Right lobe of liver (tissue), 6 donors: ENCODE measurements around the gene RMDN3. TPM values are rescaled to one million over a fixed set of nuclear protein-coding genes. Genes with fewer than 3 reads are reported as not detected.

Source experiments
- ATAC-seq, 4 donors: fragments of 200-7000 bp; cut with Tn5 transposase; one replicate each; pipeline ENCODE4 v1.9.1; 2020; ENCODE audit warnings: mild to moderate bottlenecking in 4 of 4, moderate library complexity in 4 of 4
- DNase-seq, 3 donors: peaks; one replicate each; pipeline ENCODE4 v3.0.0-alpha.2; 2020
- H3K27ac ChIP-seq, 3 donors: fragments of 200-600 bp; one replicate each; pipeline ENCODE4 v1.8.0; 2022
- H3K27me3 ChIP-seq, 2 donors: fragments of 200-600 bp; one replicate each; pipeline ENCODE4 v1.8.0; 2022
- H3K36me3 ChIP-seq, 4 donors: fragments of 200-600 bp; sonication (generic) in 1 of 4; one replicate each; pipeline versions ENCODE4 v1.5.1 to v1.8.0; 2017 to 2022; ENCODE audit warnings: control low read depth in 1 of 4
- H3K4me1 ChIP-seq, 4 donors: fragments of 200-600 bp; sonication (generic) in 1 of 4; one replicate each; pipeline versions ENCODE4 v1.5.1 to v1.8.0; 2017 to 2022; ENCODE audit warnings: control low read depth in 1 of 4
- H3K4me3 ChIP-seq, 3 donors: fragments of 200-600 bp; one replicate each; pipeline ENCODE4 v1.8.0; 2022
- H3K9me3 ChIP-seq, 4 donors: fragments of 200-600 bp; sonication (generic) in 1 of 4; one replicate each; pipeline versions ENCODE4 v1.5.1 to v1.8.0; 2017 to 2022; ENCODE audit warnings: control low read depth in 1 of 4
- CTCF ChIP-seq, 4 donors: fragments of 200-600 bp in 3 of 4; fragments of 450-650 bp in 1 of 4; IDR thresholded peaks; one replicate each; pipeline versions ENCODE4 v1.5.1 to v1.8.0; 2016 to 2022; ENCODE audit warnings: antibody characterized with exemption in 4 of 4, mild to moderate bottlenecking in 2 of 4
- POLR2A ChIP-seq: fragments of 450-650 bp; IDR thresholded peaks from one replicate; pipeline ENCODE4 v1.6.1; 2017; ENCODE audit warnings: antibody characterized with exemption, mild to moderate bottlenecking
- WGBS: methylation state at CpG from one replicate; pipeline ENCODE4 v1.1.6; 2018; ENCODE audit warnings: low coverage, low lambda C conversion rate; ENCODE audit not compliant: insufficient coverage; ENCODE audit errors: missing lambda C conversion rate; 5-methylcytosine and 5-hydroxymethylcytosine counted together
- intact Hi-C, 2 donors: fragments of 100-400 bp; cut with DNase I; formaldehyde crosslinking; loops; one replicate each; pipeline versions ENCODE4 v1.11.2 to v1.14.1; 2022
- total RNA-seq, 6 experiments: library from RNA; depleted of rRNA in 2 of 6; stranded (reverse); fragments of >200 nt in 2 of 6; fragmentation: NEBNext Ultra II Directional in 3 of 6; extraction: Animal tissue kit (Norgen Biotek cat#: 25700) in 3 of 6; gene quantifications; one replicate each; pipeline versions ENCODE4 v1.1.0 to v1.2.4, GENCODE V29; 2016 to 2023
- donor health status: DM: no; HTN: yes; CAD: no.
- donor health status: DM: no; HTN: no; CAD: no.
- donor health status: DM: no; HTN: no; CAD: no.
- donor health status: DM: no; HTN: yes; CAD: no.
- donor health status: DM: no; HTN: yes; CAD: no.

RMDN3 gene
- total RNA-seq, 6 experiments from 2014 or later = 25.3 to 38.5 (median 29.5) TPM

- ATAC-seq (no peak), DNase-seq (no peak)
- WGBS = 93% methylated on average over 4 of the region's 4 CpGs
- H3K27ac ChIP-seq = no peak overlapping the region
- H3K36me3 ChIP-seq = no peaks in the 10 kb centered on the region
- no peak overlapping the region for H3K4me3 ChIP-seq
- no peaks in the 10 kb centered on the region for H3K27me3 ChIP-seq
- TF ChIP-seq POLR2A = no peak
- TF ChIP-seq CTCF (IDR thresholded peaks at IDR 0.05) = no peak
- H3K9me3 ChIP-seq = no peaks in the 10 kb centered on the region
- no peaks in the 10 kb centered on the region for H3K4me1 ChIP-seq
- intact Hi-C loops = no loop called here
These were observed 32.7 kb downstream of the RMDN3 start for GRCh38 chr15:40722354-40722753.

GRCh38 chr15:40721701-40722100 lies 33.4 kb downstream of the RMDN3 start:
- intact Hi-C loops = no loop called here

GRCh38 chr15:40716165-40716564 lies 38.9 kb downstream of the RMDN3 start:
- TF ChIP-seq CTCF (IDR thresholded peaks at IDR 0.05) = no peak
- TF ChIP-seq POLR2A = no peak
- H3K4me3 ChIP-seq = no peak overlapping the region
- intact Hi-C loops = no loop called here
- H3K36me3 ChIP-seq = no peaks in the 10 kb centered on the region
- H3K27me3 ChIP-seq = no peaks in the 10 kb centered on the region
- ATAC-seq = no peak
- H3K27ac ChIP-seq = no peak overlapping the region
- no peaks in the 10 kb centered on the region for H3K9me3 ChIP-seq
- DNase-seq = no peak
- no peaks in the 10 kb centered on the region for H3K4me1 ChIP-seq
- WGBS = 87% methylated on average over 5 of the region's 6 CpGs

More at GRCh38 chr15:40721701-40722100, 33.4 kb downstream of the RMDN3 start:
- no peaks in the 10 kb centered on the region for H3K9me3 ChIP-seq
- no peaks in the 10 kb centered on the region for H3K4me1 ChIP-seq
- whole genome bisulfite sequencing = 46% methylated on average over 1 of the region's 1 CpG
- H3K27ac ChIP-seq = no peak overlapping the region
- H3K4me3 ChIP-seq = no peak overlapping the region
- H3K27me3 ChIP-seq = no peaks in the 10 kb centered on the region
- no peak for DNase-seq
- peak in 2 of 4 donors; percentile 18 to 42 for ATAC-seq
- no peak for TF ChIP-seq POLR2A
- TF ChIP-seq CTCF (IDR thresholded peaks at IDR 0.05) = no peak
- H3K36me3 ChIP-seq = no peaks in the 10 kb centered on the region

- ATAC-seq (no peak), DNase-seq (no peak)
- 46% methylated on average over 2 of the region's 2 CpGs for WGBS
- no peak overlapping the region for H3K27ac ChIP-seq
- H3K9me3 ChIP-seq = no peaks in the 10 kb centered on the region
- H3K4me1 ChIP-seq = no peaks in the 10 kb centered on the region
- TF ChIP-seq CTCF (IDR thresholded peaks at IDR 0.05) = no peak
- no peak for TF ChIP-seq POLR2A
- H3K4me3 ChIP-seq = no peak overlapping the region
- intact Hi-C loops = no loop called here
- H3K36me3 ChIP-seq = no peaks in the 10 kb centered on the region
- no peaks in the 10 kb centered on the region for H3K27me3 ChIP-seq
These were observed 40.9 kb downstream of the RMDN3 start for GRCh38 chr15:40714144-40714543.

- intact Hi-C loops = no loop called here
- Histone ChIP-seq H3K36me3 (no peaks in the 10 kb centered on the region), H3K4me3 (no peak overlapping the region), H3K27me3 (no peaks in the 10 kb centered on the region), H3K27ac (no peak overlapping the region), H3K9me3 (no peaks in the 10 kb centered on the region), H3K4me1 (no peaks in the 10 kb centered on the region)
- ATAC-seq (no peak), DNase-seq (no peak)
- no peak for TF ChIP-seq POLR2A
- TF ChIP-seq CTCF (IDR thresholded peaks at IDR 0.05) = no peak
- 88% methylated on average over 2 of the region's 2 CpGs for WGBS
These were observed 48.9 kb downstream of the RMDN3 start for GRCh38 chr15:40706121-40706520.
